Measurements from ENCODE around the gene ACOT12. TPM values are rescaled to one million over a fixed set of nuclear protein-coding genes. Genes with fewer than 3 reads are reported as not detected.
"Not testable (repeated sequence)": the region's sequence is repeated elsewhere in the genome, so short reads cannot be mapped to it uniquely, and the experiment has no call there.

ACOT12 gene
- total and polyA plus RNA-seq, 2 donors (not counting 1 experiment from before 2014, with no cell fraction given) = 0.06 TPM; not detected in 1

DNA sequence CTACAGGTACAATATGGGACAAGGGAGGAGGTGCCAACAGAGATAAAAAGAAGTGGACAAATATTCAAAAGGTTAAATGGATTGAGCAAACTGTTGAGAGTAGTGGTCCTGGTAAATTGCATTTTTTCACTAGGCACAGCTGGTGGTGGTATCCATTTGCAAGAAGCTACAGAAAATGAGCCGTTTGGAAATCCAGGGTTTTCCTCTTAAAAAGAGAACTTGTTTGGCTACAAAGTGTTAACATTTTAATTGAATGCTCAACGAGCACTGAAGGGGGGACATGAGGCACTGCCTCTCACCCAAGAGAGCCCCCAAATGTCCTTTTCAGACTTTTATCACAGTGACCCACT, 93.0 kb downstream of the ACOT12 start:
- peak overlapping the region; percentile 77 to 98 (median 91) for H3K4me3 ChIP-seq (ENCODE audit: control extremely low read depth in 1 of 5, extremely low read depth in 1 of 5, insufficient read depth in 1 of 5, low read depth in 2 of 5, low read length in 4 of 5)
- CTCF ChIA-PET = interaction anchor here (3.2 kb wide), 1 partner anchor 9 kb away, joined by 13 read pairs; no protein-coding TSS in a partner anchor

GRCh38 chr5:81297531-81297930, 96.4 kb downstream of the ACOT12 start:
- CTCF ChIA-PET = no interaction called here
- Histone ChIP-seq H3K9ac (ENCODE audit: low read length) (no peak overlapping the region), H3K4me1 (ENCODE audit: control insufficient read depth in 2 of 2, insufficient read depth in 2 of 2, low read length in 2 of 2) (peaks cover 22 to 24% of the 10 kb centered on the region in 2 donors), H2AFZ (ENCODE audit: insufficient read depth, low read depth, low read length, poor library complexity, severe bottlenecking) (no peak overlapping the region), H3K27me3 (replicated peaks in 1 of 4; ENCODE audit: control extremely low read depth in 1 of 4, control insufficient read depth in 3 of 4, insufficient read depth in 4 of 4, low read length in 3 of 4) (no peaks in the 10 kb centered on the region), H3K9me3 (ENCODE audit: control extremely low read depth in 1 of 3, control insufficient read depth in 2 of 3, insufficient read depth in 1 of 3, low read length in 2 of 3) (peaks cover 1 to 11% (median 7%) of the 10 kb centered on the region in 3 donors), H3K27ac (ENCODE audit: low read length in 2 of 2) (no peak overlapping the region), H3K79me2 (ENCODE audit: control insufficient read depth, insufficient read depth, low read length) (peaks cover 42% of the 10 kb centered on the region), H4K20me1 (ENCODE audit: control insufficient read depth, insufficient read depth, low read length, poor library complexity, severe bottlenecking) (no peaks in the 10 kb centered on the region), H3K36me3 (replicated peaks in 1 of 2; ENCODE audit: control extremely low read depth in 1 of 2, control insufficient read depth in 1 of 2, extremely low read depth in 1 of 2, insufficient read depth in 2 of 2, low read length in 1 of 2) (no peaks in the 10 kb centered on the region), H3K4me3 (ENCODE audit: control extremely low read depth in 1 of 5, extremely low read depth in 1 of 5, insufficient read depth in 1 of 5, low read depth in 2 of 5, low read length in 4 of 5) (no peak overlapping the region), H3K4me2 (replicated peaks; ENCODE audit: low read depth, low read length, poor library complexity, severe bottlenecking) (no peak overlapping the region)
- TF ChIP-seq CTCF (IDR thresholded peaks at IDR 0.05) (no peak), EZH2 (IDR thresholded peaks at IDR 0.05; ENCODE audit: borderline replicate concordance, insufficient read depth, low read depth, low read length, poor library complexity, severe bottlenecking) (no peak)
- POLR2A ChIA-PET = no interaction called here
- H3K9me3 Mint-ChIP-seq (ENCODE audit: insufficient read depth) = peaks cover 9% of the 10 kb centered on the region
- intact Hi-C loops (cut with micrococcal nuclease) = loop anchor here (10.0 kb wide), 1 partner anchor 613 kb away; no protein-coding TSS in a partner anchor
- no peak overlapping the region for H3K4me3 Mint-ChIP-seq
- peaks cover 30% of the 10 kb centered on the region for H3K4me1 Mint-ChIP-seq
- ATAC-seq (ENCODE audit: low read depth) = no peak
- WGBS (ENCODE audit: insufficient coverage) = no CpG with 5 or more reads among the region's 4 CpGs
- H3K27ac Mint-ChIP-seq = no peak overlapping the region
- H3K27me3 Mint-ChIP-seq = no peaks in the 10 kb centered on the region
- DNase-seq = no peak

More for the DNA sequence above, 93.0 kb downstream of the ACOT12 start:
- DNase-seq (no peak), ATAC-seq (ENCODE audit: low read depth) (no peak)
- Histone ChIP-seq H3K79me2 (ENCODE audit: control insufficient read depth, insufficient read depth, low read length) (peaks cover 33% of the 10 kb centered on the region), H4K20me1 (ENCODE audit: control insufficient read depth, insufficient read depth, low read length, poor library complexity, severe bottlenecking) (no peaks in the 10 kb centered on the region), H3K9me3 (ENCODE audit: control extremely low read depth in 1 of 3, control insufficient read depth in 2 of 3, insufficient read depth in 1 of 3, low read length in 2 of 3) (no peaks in the 10 kb centered on the region), H3K4me1 (ENCODE audit: control insufficient read depth in 2 of 2, insufficient read depth in 2 of 2, low read length in 2 of 2) (peaks cover 23 to 26% of the 10 kb centered on the region in 2 donors), H3K27ac (ENCODE audit: low read length in 2 of 2) (peak overlapping the region; percentile 63 to 89), H2AFZ (ENCODE audit: insufficient read depth, low read depth, low read length, poor library complexity, severe bottlenecking) (peak overlapping the region; percentile 91), H3K4me2 (replicated peaks; ENCODE audit: low read depth, low read length, poor library complexity, severe bottlenecking) (peak overlapping the region; percentile 80), H3K9ac (ENCODE audit: low read length) (peak overlapping the region; percentile 87), H3K36me3 (replicated peaks in 1 of 2; ENCODE audit: control extremely low read depth in 1 of 2, control insufficient read depth in 1 of 2, extremely low read depth in 1 of 2, insufficient read depth in 2 of 2, low read length in 1 of 2) (peaks cover 0 to 4% of the 10 kb centered on the region in 2 experiments), H3K27me3 (replicated peaks in 1 of 4; ENCODE audit: control extremely low read depth in 1 of 4, control insufficient read depth in 3 of 4, insufficient read depth in 4 of 4, low read length in 3 of 4) (no peaks in the 10 kb centered on the region)
- Mint-ChIP-seq H3K4me3 (peak overlapping the region; percentile 91), H3K9me3 (ENCODE audit: insufficient read depth) (no peaks in the 10 kb centered on the region), H3K27me3 (no peaks in the 10 kb centered on the region), H3K27ac (peak overlapping the region; percentile 93), H3K4me1 (peaks cover 33% of the 10 kb centered on the region)
- intact Hi-C loops (cut with micrococcal nuclease) = loop anchor here (1.0 to 10.0 kb wide), 5 partner anchors 450 to 1776 kb away; partner anchors contain the start of genes SSBP2, TMEM167A and XRCC4
- TF ChIP-seq CTCF (IDR thresholded peaks at IDR 0.05) (no peak), EZH2 (IDR thresholded peaks at IDR 0.05; ENCODE audit: borderline replicate concordance, insufficient read depth, low read depth, low read length, poor library complexity, severe bottlenecking) (no peak)
- WGBS (ENCODE audit: insufficient coverage) = 0% methylated on average over 2 of the region's 2 CpGs
- POLR2A ChIA-PET = no interaction called here

- H3K27ac Mint-ChIP-seq; H3K4me3 ChIP-seq (ENCODE audit: control extremely low read depth in 1 of 5, extremely low read depth in 1 of 5, insufficient read depth in 1 of 5, low read depth in 2 of 5, low read length in 4 of 5); H3K27ac ChIP-seq (ENCODE audit: low read length in 2 of 2); H3K4me1 ChIP-seq (ENCODE audit: control insufficient read depth in 2 of 2, insufficient read depth in 2 of 2, low read length in 2 of 2); H3K4me2 ChIP-seq (replicated peaks; ENCODE audit: low read depth, low read length, poor library complexity, severe bottlenecking); H3K9ac ChIP-seq (ENCODE audit: low read length); H3K27me3 Mint-ChIP-seq; ATAC-seq (ENCODE audit: low read depth); H3K27me3 ChIP-seq (replicated peaks in 1 of 4; ENCODE audit: control extremely low read depth in 1 of 4, control insufficient read depth in 3 of 4, insufficient read depth in 4 of 4, low read length in 3 of 4); CTCF ChIA-PET; H3K36me3 ChIP-seq (replicated peaks in 1 of 2; ENCODE audit: control extremely low read depth in 1 of 2, control insufficient read depth in 1 of 2, extremely low read depth in 1 of 2, insufficient read depth in 2 of 2, low read length in 1 of 2); DNase-seq; H3K4me3 Mint-ChIP-seq; H2AFZ ChIP-seq (ENCODE audit: insufficient read depth, low read depth, low read length, poor library complexity, severe bottlenecking); H4K20me1 ChIP-seq (ENCODE audit: control insufficient read depth, insufficient read depth, low read length, poor library complexity, severe bottlenecking); POLR2A ChIA-PET: not testable (repeated sequence)
- peaks cover 18% of the 10 kb centered on the region for H3K9me3 Mint-ChIP-seq (ENCODE audit: insufficient read depth)
- intact Hi-C loops (cut with micrococcal nuclease) = loop anchor here (10.0 kb wide), 1 partner anchor 609 kb away; no protein-coding TSS in a partner anchor
- H3K9me3 ChIP-seq (ENCODE audit: control extremely low read depth in 1 of 3, control insufficient read depth in 2 of 3, insufficient read depth in 1 of 3, low read length in 2 of 3) = peaks cover 3 to 25% (median 19%) of the 10 kb centered on the region in 3 donors
- H3K79me2 ChIP-seq (ENCODE audit: control insufficient read depth, insufficient read depth, low read length) = peaks cover 31% of the 10 kb centered on the region
- 72% methylated on average over 4 of the region's 5 CpGs for WGBS (ENCODE audit: insufficient coverage)
- peaks cover 20% of the 10 kb centered on the region for H3K4me1 Mint-ChIP-seq
Observed at GRCh38 chr5:81294021-81294420, 99.9 kb downstream of the ACOT12 start.
